NCI-H1417 (cell line): ENCODE measurements around the gene USP37.
A peak's percentile ranks its signal among the peaks of the same experiment; 100 is the strongest.

Source experiments
- DNase-seq, 3 experiments: peaks; one replicate each; lab custom pipeline; 2025; lab: John Stamatoyannopoulos, UW

Gene USP37, protein sequence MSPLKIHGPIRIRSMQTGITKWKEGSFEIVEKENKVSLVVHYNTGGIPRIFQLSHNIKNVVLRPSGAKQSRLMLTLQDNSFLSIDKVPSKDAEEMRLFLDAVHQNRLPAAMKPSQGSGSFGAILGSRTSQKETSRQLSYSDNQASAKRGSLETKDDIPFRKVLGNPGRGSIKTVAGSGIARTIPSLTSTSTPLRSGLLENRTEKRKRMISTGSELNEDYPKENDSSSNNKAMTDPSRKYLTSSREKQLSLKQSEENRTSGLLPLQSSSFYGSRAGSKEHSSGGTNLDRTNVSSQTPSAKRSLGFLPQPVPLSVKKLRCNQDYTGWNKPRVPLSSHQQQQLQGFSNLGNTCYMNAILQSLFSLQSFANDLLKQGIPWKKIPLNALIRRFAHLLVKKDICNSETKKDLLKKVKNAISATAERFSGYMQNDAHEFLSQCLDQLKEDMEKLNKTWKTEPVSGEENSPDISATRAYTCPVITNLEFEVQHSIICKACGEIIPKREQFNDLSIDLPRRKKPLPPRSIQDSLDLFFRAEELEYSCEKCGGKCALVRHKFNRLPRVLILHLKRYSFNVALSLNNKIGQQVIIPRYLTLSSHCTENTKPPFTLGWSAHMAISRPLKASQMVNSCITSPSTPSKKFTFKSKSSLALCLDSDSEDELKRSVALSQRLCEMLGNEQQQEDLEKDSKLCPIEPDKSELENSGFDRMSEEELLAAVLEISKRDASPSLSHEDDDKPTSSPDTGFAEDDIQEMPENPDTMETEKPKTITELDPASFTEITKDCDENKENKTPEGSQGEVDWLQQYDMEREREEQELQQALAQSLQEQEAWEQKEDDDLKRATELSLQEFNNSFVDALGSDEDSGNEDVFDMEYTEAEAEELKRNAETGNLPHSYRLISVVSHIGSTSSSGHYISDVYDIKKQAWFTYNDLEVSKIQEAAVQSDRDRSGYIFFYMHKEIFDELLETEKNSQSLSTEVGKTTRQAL

DNA sequence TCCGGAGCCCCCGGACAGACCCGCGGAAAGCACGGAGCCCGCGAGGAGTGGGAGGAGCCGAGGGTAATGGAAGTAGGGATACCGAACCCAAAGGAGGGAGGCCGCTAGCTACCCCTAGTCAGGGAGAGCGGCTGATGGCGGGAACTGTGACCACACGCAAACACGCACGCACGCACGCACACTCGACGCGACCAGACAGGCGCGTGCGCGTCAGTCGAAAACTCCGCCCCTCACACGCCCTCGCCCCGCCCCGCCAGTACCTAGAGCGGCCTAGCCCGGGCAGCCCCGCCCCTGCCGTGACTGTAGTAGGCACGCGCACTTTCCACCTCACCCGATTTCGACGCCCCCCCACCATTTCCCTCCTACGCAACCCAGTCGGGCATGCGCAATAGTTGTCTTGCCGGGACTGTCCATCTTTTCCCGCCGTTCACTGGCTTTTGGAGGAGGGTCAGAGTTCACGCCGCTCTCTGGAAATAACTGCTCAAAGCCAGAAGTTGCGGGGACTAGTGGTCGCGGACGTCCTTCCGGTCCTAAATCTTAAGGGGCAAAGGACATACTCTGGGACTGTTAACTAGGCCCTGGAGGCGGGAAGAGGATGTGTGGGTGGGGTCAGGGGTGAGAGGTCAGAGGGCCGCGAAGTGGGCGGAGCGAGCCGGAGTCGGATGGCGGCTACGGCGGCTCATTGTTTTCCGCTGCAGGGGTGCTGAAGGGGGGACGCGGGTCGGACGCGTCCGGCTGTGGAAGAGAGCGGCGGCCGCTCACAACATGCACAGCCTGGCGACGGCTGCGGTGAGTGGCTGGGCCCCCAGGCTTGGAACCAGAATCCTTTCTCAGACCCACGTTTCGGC lies at the start of gene USP37, which contains the start of gene CNOT9:
Gene USP37, minus strand, starts transcription at position 162 of the 848 bp plus-strand sequence. CDS start 9,698 bp downstream, outside the sequence.
Gene CNOT9, plus strand, starts transcription at position 650 of the 848 bp plus-strand sequence. Its CDS starts 116 bp downstream, at position 766.
- peak; percentile 94 to 99 (median 99) for DNase-seq

DNA sequence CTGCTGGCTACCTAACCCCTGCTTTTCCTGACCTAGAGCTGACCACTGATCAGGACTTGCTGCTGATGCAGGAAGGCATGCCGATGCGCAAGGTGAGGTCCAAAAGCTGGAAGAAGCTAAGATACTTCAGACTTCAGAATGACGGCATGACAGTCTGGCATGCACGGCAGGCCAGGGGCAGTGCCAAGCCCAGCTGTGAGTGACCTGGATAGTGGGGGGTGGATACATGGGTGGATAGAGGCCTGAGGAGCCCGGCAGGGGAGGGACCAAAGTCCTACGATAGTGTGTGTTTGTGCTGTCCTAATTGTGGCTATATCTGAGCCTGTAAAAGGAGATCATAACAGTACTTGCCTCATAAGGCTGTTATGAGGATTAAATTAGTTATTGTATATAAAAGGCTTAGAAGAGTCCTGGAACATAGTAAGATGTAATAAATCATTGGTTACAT lies 47.7 kb upstream of the USP37 start:
- DNase-seq, result no peak

- peak in 1 of 3 experiments; percentile 8 for DNase-seq
Measured at GRCh38 chr2:218607436-218608115, 39.4 kb upstream of the USP37 start, which contains the start of gene PLCD4. PLCD4 (plus strand) TSS chr2:218607899; CDS start chr2:218615740, 7,841 bp downstream.

DNA sequence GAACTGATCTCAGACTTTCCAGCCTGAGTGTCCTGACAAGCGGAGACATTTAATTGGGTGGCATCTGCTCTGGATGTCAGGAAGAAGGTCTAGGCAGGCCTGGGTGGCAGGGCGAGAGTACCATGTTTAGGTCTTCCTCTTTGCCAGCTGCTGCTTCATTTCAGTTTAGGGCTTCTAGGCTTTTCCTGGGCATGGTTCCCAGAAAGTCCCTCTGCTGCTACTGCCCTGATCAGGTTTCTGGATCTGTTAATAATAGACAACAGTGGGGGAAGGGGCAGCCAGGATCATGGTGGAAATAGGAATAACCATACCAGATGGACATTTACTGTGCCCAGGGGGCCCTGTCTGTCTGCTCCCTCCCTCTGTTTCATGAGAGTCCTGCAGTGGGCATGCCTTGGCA lies 37.3 kb upstream of the USP37 start:
- no peak for DNase-seq

DNA sequence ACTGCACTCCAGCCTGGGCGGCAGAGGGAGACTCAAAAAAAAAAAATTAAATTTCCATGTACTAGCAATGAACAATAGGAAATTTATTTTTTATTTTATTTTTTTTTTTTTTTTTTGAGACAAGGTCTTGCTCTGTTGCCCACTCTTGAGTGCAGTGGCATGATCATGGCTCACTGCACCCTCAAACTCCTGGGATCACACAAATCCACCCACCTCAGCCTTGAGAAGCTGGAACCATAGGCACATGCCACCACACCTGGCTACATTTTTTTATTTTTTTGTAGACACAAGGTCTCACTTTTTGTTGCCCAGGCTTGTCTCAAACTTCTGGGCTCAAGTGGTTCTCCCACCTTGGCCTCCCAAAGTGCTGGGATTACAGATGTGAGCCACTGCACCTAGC lies 17.4 kb upstream of the USP37 start:
- DNase-seq, result no peak

GRCh38 chr2:218583983-218584850 lies 16.1 kb upstream of the USP37 start:
- no peak for DNase-seq

GRCh38 chr2:218582076-218582475 lies 13.9 kb upstream of the USP37 start:
- DNase-seq, result no peak

DNA sequence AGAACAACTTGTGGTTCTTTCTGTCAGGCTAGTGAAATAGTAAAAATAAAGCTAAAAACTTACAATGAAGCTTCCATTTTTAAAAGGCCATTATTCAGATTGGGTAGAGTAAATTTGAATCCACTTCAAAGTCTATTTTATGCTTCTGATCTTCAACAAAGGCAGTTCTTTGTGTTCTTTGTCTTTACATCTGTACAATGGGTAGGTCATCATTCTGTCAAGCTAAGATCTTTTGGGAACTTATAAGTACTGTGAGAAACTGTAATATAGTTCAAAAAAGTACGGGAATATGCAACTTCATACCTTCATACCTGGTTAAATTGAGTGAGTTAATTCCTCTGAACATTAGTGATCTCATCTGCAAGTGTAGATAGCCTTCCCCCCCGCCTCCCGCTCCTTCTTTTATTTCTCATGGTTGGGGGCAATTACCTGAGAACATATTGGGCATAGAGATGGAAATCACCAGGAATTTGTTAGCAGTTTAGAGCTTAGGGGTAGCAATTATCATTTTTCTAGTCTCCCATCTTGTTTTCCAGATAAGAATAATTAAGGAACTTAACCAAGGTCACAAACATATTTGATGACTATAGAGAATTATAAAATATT lies 10.2 kb upstream of the USP37 start:
- DNase-seq, result no peak

DNA sequence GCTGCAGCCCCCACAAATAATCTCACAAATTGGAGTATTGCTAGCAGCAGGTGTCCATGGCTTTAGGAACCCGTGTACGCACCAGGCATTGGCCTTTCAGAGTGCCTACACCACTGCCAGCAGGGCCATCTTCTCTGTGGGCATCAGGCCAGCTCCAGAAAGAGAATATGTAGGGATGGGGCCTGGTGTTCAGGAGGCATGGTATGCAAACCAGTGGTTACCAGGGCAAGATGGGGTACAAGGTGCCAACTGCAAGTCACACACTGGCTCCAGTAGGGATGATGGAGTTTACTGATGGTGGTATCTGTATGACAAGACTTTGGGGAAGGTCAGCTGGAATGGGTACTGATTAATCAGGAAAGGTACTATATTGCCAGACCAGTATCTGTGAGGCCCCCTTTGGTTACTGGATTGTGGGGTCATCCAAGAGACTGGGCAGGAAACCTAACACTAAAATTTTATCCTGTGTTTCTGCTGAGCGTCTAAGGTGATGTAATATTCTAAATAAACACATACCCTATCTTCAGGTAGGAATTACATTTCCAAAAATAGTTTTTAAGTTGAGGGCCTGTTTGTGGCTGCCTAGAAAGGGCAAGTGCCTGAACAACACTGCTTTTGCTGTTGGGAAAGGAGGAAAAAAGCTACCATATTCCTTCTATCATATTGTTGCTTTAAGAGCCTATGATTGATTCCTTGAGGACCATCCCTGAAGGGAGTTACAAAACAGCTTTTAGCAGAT lies 9.5 kb upstream of the USP37 start:
- no peak for DNase-seq

DNA sequence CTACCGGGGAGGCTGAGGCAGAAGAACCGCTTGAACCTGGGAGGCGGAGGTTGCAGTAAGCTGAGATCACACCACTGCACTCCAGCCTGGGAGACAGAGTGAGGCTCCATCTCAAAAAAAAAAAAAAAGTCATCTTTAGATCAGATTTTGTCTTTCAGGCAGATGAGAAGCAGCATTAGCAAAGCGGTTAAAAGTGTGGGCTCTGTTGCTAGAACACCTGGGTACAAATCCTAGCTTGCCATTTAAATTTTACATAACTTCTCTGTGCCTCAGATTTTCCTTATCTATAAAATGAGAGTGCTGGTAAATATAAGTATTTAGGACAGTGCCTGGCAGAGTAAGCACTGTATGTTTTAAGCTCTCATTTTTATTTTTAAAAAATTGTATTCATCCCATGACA lies 8.7 kb upstream of the USP37 start:
- no peak for DNase-seq

DNA sequence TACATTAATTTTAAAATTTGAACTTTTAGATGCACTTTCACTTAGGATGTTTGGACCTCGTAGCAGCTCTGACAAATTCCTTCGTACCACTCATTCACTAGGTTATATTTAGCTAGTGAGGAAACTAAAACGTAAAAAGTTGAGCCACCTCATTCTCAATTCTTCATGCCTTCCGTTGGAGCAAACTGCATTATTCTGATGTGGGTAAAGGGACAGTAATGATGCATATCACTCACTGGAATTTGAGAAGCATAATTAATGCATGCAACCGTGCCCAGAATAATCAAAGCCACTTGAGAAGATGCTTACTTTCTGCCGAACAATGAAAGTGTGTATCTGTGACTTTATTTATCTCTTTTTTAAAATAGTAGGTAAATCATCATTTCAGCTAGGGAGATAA lies 2.7 kb upstream of the USP37 start:
- peak in 1 of 3 experiments; percentile 25 for DNase-seq

- peak in 2 of 3 experiments; percentile 21 to 66 for DNase-seq
Measured at GRCh38 chr2:218569661-218570500, 1.7 kb upstream of the USP37 start.

GRCh38 chr2:218569038-218569431 lies 884 bp upstream of the USP37 start:
- DNase-seq, result peak in 1 of 3 experiments; percentile 83

- peak in 2 of 3 experiments; percentile 92 to 93 for DNase-seq
Measured at GRCh38 chr2:218567797-218568189, 358 bp downstream of the USP37 start.

- no peak for DNase-seq
Measured at GRCh38 chr2:218566296-218566695, 1.9 kb downstream of the USP37 start.

DNA sequence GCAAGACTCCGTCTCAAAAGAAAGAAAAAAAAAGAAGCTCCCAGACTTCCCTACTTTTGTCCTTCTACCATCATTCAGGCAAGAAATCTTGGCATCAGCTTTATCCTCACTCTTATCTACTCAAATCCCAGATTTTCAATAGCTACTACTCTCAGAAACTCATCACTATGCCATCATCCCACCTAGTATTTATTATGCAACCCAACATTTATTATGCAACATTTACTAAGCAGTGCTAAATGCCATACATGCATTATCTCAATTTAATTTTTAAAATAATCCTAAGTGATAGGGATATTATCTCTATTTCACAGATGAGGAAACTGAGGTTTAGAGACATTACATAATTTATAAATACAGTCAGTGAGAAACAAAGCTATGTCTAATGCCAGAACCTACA lies 4.1 kb downstream of the USP37 start:
- DNase-seq, result no peak

- no peak for DNase-seq
Measured at GRCh38 chr2:218558986-218559385, 9.2 kb downstream of the USP37 start.

DNA sequence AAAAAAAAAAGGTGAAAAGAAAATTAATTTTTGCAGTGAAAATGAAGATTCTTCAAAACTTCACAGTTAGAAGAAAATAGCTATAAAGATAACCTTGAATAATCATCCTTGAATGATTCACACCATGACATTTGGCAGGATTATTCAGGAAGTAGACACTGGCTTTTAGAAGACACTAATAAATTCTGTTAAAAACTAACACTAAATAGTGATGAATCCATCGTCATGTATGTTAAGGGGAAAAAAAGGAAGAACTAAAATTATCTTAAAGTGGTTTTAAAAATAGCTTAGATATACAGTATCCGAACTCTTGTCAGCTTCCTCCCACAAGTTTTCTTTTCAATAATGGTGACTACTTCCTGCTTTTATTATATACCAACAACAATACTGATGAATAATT lies 10.2 kb downstream of the USP37 start:
- DNase-seq, result no peak
